ENCODE results near the gene FGD2.

- TF ChIP-seq, protein P1, sequence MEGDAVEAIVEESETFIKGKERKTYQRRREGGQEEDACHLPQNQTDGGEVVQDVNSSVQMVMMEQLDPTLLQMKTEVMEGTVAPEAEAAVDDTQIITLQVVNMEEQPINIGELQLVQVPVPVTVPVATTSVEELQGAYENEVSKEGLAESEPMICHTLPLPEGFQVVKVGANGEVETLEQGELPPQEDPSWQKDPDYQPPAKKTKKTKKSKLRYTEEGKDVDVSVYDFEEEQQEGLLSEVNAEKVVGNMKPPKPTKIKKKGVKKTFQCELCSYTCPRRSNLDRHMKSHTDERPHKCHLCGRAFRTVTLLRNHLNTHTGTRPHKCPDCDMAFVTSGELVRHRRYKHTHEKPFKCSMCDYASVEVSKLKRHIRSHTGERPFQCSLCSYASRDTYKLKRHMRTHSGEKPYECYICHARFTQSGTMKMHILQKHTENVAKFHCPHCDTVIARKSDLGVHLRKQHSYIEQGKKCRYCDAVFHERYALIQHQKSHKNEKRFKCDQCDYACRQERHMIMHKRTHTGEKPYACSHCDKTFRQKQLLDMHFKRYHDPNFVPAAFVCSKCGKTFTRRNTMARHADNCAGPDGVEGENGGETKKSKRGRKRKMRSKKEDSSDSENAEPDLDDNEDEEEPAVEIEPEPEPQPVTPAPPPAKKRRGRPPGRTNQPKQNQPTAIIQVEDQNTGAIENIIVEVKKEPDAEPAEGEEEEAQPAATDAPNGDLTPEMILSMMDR (conservative IDR thresholded peaks at IDR 0.05; ENCODE audit: low read length): no peak
- TF ChIP-seq EZH2phosphoT487 (IDR thresholded peaks at IDR 0.05; ENCODE audit: borderline replicate concordance): no peak
Observed at GRCh38 chr6:37013516-37014491, 8.3 kb downstream of the FGD2 start.

Data from Loucy (cell line).